H1 (cell line): Measurements from ENCODE around the gene HPN. TPM values are rescaled to one million over a fixed set of nuclear protein-coding genes. Genes with fewer than 3 reads are reported as not detected.

Source experiments
- CEBPB ChIP-seq: IDR thresholded peaks from 2 replicates; pipeline ENCODE4 v1.6.1; 2012; ENCODE audit warnings: low read depth, low read length
- CHD2 ChIP-seq: IDR thresholded peaks from 2 replicates; pipeline ENCODE4 v1.6.1; 2012; ENCODE audit warnings: low read length, improper control_type of control experiment
- KDM5A ChIP-seq: fragments of 200-600 bp; IDR thresholded peaks from 2 replicates; pipeline ENCODE4 v1.7.1; 2012; ENCODE audit warnings: mild to moderate bottlenecking, low read length, inconsistent platforms, mixed read lengths
- MAFK ChIP-seq: IDR thresholded peaks from 2 replicates; pipeline ENCODE4 v1.6.1; 2012; ENCODE audit warnings: low read depth, mild to moderate bottlenecking, improper control_type of control experiment, low read length
- RXRA ChIP-seq: IDR thresholded peaks from 2 replicates; pipeline ENCODE4 v1.6.1; 2011; ENCODE audit warnings: low read depth, mild to moderate bottlenecking, low read length, moderate library complexity; ENCODE audit not compliant: insufficient read depth
- TEAD4 ChIP-seq: IDR thresholded peaks from 2 replicates; pipeline ENCODE4 v1.6.1; 2012; ENCODE audit warnings: low read depth, low read length, inconsistent platforms, mixed read lengths
- polyA plus RNA-seq, 7 experiments: library from polyadenylated mRNA; depleted of rRNA in 3 of 7; stranded (reverse) in 5 of 7; unstranded in 2 of 7; fragments of >200 nt in 5 of 7; fragments of 200-250 nt in 2 of 7; gene quantifications; 1 replicate in 5 of 7; 2 replicates in 1 of 7; 4 replicates in 1 of 7; pipeline versions ENCODE4 v1.2.1 to v1.2.3, GENCODE V29; 2011 to 2013; ENCODE audit warnings: missing spikeins in 2 of 7, mixed read lengths in 2 of 7
- total RNA-seq: library from RNA; stranded (reverse); fragmentation: NEBNext Ultra II Directional; extraction: Animal tissue kit (Norgen Biotek cat#: 25700); gene quantifications from 2 replicates; pipeline ENCODE4 v1.2.1, GENCODE V29; 2021
- TF ChIP-seq, protein P1 (sequence below): fragments of 300-600 bp; sonication (generic); IDR thresholded peaks from 2 replicates; pipeline ENCODE4 v1.7.1; 2012; ENCODE audit warnings: low read length, moderate library complexity, mild to moderate bottlenecking, inconsistent platforms; ENCODE audit not compliant: insufficient replicate concordance
- TF ChIP-seq, protein P2 (sequence below): IDR thresholded peaks from 2 replicates; pipeline ENCODE4 v1.6.1; 2012; ENCODE audit warnings: inconsistent platforms

Gene HPN
- total and polyA plus RNA-seq, 2 of the 8 experiments (the other 6 are each of a cell fraction or from before 2014, with no cell fraction given): 14.7 to 33.7 TPM

DNA sequence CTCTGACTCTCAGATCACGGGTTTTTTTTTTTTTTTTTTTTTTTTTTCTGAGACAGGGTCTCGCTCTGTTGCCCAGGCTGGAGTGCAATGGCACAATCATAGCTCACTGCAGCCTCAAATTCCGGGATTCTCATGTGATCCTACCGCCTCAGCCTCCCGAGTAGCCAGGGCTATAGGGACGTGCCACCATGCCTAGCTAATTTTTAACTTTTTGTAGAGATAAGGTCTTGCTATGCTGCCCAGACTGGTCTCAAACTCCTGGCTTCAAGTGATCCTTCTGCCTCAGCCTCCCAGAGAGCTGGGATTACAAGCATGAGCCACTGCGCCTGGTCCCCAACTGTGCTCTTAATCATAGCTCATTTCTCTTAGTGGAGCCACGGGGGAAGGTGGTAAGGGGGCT, 46.0 kb upstream of the HPN start (continued):
- no peak for TF ChIP-seq TEAD4
- no peak for TF ChIP-seq RXRA
- no peak for TF ChIP-seq CEBPB
- TF ChIP-seq CHD2: no peak
- no peak for TF ChIP-seq MAFK
- TF ChIP-seq, protein P1, sequence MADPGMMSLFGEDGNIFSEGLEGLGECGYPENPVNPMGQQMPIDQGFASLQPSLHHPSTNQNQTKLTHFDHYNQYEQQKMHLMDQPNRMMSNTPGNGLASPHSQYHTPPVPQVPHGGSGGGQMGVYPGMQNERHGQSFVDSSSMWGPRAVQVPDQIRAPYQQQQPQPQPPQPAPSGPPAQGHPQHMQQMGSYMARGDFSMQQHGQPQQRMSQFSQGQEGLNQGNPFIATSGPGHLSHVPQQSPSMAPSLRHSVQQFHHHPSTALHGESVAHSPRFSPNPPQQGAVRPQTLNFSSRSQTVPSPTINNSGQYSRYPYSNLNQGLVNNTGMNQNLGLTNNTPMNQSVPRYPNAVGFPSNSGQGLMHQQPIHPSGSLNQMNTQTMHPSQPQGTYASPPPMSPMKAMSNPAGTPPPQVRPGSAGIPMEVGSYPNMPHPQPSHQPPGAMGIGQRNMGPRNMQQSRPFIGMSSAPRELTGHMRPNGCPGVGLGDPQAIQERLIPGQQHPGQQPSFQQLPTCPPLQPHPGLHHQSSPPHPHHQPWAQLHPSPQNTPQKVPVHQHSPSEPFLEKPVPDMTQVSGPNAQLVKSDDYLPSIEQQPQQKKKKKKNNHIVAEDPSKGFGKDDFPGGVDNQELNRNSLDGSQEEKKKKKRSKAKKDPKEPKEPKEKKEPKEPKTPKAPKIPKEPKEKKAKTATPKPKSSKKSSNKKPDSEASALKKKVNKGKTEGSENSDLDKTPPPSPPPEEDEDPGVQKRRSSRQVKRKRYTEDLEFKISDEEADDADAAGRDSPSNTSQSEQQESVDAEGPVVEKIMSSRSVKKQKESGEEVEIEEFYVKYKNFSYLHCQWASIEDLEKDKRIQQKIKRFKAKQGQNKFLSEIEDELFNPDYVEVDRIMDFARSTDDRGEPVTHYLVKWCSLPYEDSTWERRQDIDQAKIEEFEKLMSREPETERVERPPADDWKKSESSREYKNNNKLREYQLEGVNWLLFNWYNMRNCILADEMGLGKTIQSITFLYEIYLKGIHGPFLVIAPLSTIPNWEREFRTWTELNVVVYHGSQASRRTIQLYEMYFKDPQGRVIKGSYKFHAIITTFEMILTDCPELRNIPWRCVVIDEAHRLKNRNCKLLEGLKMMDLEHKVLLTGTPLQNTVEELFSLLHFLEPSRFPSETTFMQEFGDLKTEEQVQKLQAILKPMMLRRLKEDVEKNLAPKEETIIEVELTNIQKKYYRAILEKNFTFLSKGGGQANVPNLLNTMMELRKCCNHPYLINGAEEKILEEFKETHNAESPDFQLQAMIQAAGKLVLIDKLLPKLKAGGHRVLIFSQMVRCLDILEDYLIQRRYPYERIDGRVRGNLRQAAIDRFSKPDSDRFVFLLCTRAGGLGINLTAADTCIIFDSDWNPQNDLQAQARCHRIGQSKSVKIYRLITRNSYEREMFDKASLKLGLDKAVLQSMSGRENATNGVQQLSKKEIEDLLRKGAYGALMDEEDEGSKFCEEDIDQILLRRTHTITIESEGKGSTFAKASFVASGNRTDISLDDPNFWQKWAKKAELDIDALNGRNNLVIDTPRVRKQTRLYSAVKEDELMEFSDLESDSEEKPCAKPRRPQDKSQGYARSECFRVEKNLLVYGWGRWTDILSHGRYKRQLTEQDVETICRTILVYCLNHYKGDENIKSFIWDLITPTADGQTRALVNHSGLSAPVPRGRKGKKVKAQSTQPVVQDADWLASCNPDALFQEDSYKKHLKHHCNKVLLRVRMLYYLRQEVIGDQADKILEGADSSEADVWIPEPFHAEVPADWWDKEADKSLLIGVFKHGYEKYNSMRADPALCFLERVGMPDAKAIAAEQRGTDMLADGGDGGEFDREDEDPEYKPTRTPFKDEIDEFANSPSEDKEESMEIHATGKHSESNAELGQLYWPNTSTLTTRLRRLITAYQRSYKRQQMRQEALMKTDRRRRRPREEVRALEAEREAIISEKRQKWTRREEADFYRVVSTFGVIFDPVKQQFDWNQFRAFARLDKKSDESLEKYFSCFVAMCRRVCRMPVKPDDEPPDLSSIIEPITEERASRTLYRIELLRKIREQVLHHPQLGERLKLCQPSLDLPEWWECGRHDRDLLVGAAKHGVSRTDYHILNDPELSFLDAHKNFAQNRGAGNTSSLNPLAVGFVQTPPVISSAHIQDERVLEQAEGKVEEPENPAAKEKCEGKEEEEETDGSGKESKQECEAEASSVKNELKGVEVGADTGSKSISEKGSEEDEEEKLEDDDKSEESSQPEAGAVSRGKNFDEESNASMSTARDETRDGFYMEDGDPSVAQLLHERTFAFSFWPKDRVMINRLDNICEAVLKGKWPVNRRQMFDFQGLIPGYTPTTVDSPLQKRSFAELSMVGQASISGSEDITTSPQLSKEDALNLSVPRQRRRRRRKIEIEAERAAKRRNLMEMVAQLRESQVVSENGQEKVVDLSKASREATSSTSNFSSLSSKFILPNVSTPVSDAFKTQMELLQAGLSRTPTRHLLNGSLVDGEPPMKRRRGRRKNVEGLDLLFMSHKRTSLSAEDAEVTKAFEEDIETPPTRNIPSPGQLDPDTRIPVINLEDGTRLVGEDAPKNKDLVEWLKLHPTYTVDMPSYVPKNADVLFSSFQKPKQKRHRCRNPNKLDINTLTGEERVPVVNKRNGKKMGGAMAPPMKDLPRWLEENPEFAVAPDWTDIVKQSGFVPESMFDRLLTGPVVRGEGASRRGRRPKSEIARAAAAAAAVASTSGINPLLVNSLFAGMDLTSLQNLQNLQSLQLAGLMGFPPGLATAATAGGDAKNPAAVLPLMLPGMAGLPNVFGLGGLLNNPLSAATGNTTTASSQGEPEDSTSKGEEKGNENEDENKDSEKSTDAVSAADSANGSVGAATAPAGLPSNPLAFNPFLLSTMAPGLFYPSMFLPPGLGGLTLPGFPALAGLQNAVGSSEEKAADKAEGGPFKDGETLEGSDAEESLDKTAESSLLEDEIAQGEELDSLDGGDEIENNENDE: no peak
- TF ChIP-seq, protein P2, sequence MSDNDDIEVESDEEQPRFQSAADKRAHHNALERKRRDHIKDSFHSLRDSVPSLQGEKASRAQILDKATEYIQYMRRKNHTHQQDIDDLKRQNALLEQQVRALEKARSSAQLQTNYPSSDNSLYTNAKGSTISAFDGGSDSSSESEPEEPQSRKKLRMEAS: no peak
- no peak for TF ChIP-seq KDM5A
